AG08396 (cell line): Measurements from ENCODE around the gene DNASE1.

ENCODE experiments used
- DNase-seq: peaks from one replicate; pipeline ENCODE4 v3.0.0; 2012; ENCODE audit warnings: low spot score, mixed read lengths

Gene DNASE1

GRCh38 chr16:3664187-3664896, 9.9 kb downstream of the DNASE1 start:
- DNase-seq: no peak

DNA sequence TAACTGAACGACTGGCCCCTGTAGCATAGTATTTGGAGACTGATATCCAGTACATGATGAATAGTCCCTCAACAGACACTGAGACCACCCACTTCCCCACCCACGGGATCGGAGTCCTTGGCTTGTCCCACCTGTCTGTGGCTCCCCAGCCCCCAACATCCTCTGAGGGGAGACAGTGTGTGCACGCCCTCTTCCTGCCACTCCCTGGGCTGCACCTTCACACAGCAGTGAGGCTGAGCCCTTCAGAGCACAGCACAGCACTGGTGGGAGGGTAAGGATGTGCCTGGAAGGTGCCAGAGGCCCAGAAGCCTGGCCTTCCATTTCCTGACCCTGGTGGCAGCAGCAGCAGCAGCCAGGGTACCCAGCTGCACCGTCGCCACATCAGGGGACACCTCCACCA, 11.0 kb downstream of the DNASE1 start:
- DNase-seq: no peak

DNA sequence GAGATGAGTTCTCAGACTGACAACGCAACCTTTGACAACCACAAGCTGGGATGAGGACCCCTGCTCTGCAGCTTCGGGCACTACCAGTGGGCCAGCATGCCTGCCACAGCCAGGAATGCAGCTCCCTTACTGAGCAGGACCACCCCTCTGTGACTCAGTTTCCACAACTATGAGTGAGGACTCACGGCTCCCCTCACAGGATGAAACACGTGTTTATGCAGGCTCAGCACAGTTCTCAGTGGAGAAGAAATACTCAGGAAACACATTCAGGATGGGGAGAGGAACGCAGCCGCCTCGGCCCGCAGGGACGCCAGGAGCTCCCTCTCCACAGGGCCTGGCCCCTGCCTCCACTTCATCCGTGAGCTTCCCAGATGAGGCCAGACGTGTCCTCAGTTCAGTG, 14.1 kb downstream of the DNASE1 start:
- no peak for DNase-seq

DNA sequence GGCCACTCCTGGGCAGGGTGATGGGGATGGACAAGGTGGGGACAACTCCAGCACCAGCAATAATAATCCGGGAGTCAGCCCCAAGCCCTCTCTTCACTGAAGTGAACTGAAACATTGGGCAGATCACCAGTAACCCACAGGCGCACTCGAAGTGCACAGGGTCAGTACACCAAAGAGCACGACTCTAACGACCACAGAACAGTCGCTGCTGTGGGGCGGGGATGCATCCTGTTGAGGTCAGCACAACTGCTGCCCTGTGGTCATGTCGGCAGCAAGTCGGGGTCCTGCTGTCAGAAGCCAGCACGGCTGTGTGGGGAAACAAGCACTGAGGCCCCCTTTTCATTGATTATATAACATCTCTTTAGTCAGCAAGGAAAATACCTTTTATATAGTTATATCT, 14.6 kb downstream of the DNASE1 start:
- no peak for DNase-seq

GRCh38 chr16:3670711-3671110, 16.2 kb downstream of the DNASE1 start:
- no peak for DNase-seq

DNA sequence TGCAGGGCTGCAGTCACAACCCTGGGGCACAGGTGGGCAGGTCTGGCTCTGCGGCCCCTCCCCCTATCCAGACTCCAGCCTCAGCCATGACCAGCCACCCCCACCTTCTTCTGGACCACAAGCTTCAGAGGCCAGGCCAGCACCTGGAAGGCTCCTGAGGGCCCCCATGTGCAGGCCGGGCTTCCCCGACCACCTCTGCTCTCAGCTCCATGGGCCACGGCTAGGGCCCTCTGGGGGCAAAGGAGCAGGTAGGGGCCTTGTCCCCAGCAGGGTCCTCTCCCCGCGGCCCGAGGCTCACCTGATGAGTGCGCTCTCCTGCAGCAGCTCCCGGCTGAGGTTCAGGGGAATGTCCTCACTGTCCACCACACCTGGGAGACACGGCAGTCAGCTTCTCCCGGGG, 16.9 kb downstream of the DNASE1 start:
- DNase-seq: no peak

- DNase-seq: no peak
These were observed 18.1 kb downstream of the DNASE1 start for GRCh38 chr16:3672571-3673041.

DNA sequence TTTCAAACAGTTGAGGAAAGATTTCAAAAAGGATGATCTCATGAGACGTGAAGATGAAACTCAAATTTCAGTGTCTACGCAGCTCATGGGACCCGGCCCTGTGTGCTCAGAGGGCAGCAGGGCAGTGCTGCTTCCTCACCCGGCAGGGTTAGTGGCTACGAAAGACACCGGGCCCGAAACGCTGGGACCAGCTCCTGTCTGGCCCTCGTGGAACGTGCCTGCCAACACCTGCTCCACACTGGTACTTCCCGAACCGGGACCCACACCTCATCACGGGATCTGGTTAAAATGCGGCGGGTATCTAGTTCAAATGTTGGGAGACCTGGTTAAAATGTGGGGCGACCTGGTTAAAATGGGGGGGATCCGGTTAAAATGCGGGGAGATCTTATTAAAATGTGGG, 18.7 kb downstream of the DNASE1 start:
- no peak for DNase-seq

- DNase-seq: no peak
These were observed 19.3 kb downstream of the DNASE1 start for GRCh38 chr16:3673676-3674377.

- DNase-seq: no peak
These were observed 20.2 kb downstream of the DNASE1 start for GRCh38 chr16:3674513-3675295.

GRCh38 chr16:3675601-3676130, 21.2 kb downstream of the DNASE1 start:
- no peak for DNase-seq

DNA sequence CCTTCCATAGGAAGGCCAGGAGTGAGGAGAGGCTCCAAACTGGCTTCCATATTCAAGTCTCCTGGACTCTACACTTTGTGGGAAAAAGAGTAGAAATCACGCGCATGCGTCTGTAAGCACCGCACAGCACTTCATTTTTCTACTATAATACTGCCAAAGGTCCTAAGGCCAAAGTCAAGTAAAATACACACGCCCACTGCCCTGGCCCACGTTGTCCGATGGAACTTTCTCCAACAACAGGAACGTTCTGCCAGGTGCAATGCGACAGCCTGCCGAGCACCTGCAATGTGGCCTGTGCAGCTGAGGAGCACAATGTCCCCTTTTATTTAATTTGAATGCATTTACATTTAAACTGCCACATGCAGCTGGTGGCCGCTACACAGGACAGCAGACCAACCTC, 23.5 kb downstream of the DNASE1 start:
- no peak for DNase-seq

DNA sequence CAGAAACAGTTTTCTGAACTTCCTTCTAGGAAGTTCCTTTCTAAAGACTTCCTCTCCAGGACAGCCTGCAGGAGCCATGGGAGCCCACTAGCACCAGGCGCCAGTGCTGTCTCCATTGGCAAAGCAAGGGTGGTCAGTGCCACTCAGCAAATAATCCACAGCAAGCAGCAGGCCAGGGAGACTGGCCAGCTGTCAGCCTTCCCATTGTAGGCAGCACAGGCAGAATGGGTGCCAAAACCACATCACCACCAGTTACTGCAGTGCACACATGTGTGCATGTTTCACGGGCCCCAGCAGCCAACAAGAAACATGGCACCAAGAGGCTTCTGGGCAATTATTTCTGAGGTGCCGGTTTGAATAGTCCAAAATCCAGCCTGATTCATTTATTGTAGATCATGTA, 26.7 kb downstream of the DNASE1 start:
- no peak for DNase-seq

DNA sequence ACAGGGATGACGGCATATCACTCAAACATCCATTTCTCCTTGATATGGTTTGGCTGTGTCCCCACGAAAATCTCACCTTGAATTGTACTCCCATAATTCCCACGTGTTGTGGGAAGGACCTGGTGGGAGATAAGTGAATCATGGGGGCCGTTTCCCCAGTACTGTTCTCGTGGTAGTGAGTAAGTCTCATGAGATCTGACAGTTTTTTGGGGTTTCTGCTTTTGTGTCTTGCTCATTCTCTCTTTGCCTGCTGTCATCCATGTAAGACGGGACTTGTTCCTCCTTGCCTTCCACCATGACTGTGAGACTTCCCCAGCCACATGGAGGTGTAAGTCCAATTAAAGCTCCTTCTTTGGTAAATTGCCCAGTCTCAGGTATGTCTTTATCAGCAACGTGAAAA, 32.5 kb downstream of the DNASE1 start:
- DNase-seq: no peak

DNA sequence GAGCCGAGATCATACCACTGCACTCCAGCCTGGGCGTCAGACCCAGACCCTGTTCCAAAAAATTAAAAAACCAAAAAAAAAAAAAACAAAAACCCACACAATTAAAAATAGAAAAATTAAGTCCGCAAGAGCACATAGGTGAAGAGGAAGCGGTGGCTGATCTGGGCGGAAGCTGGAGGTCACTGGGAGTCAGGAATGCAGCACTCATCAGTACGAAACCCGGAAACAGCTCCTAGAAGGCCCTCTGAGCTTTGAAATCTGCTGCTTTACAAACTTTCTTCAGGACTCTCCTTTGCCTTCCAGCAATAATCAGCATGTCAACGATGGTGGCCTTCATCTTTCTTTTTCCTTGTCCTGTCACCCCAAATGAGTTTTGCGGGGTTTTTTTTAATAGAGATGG, 33.3 kb downstream of the DNASE1 start:
- no peak for DNase-seq

- no peak for DNase-seq
These were observed 35.2 kb downstream of the DNASE1 start for GRCh38 chr16:3689731-3690130.

GRCh38 chr16:3690470-3690928, 36.0 kb downstream of the DNASE1 start:
- peak; percentile 95 for DNase-seq

DNA sequence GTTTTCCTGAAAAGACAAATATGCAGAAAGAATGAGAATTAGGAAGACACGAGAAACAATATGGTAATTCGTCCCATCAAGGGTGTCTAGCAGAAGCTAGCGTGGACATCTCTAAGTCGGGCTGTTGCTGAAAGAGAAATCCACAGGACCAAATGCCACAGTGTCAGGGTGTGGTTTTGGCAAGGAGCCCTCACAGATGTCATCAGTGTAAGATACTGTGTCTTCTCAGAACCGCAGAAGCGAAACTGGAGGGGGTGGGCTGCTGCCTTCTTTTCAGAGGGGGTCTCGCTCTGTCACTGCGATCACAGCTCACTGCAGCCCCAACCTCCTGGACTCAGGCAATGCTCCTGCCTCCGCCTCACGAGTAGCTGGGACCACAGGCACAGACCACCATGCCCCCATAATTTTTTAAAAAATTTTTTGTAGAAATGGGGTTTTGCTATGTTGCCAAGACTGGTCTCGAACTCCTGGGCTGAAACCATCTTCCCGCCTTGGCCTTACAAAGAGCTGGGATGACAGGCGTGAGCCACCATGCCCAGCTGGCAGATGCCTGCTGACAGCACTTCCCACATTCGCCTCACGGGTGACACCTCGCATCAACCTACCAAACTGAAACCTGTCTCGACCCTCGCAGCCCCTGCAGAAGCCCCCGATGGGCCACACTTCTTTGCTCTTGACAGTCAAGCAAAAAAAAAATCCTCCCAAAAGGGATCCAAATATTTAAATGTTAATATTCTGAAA, 36.7 kb downstream of the DNASE1 start:
- DNase-seq: no peak

GRCh38 chr16:3691761-3692160, 37.3 kb downstream of the DNASE1 start:
- no peak for DNase-seq

DNA sequence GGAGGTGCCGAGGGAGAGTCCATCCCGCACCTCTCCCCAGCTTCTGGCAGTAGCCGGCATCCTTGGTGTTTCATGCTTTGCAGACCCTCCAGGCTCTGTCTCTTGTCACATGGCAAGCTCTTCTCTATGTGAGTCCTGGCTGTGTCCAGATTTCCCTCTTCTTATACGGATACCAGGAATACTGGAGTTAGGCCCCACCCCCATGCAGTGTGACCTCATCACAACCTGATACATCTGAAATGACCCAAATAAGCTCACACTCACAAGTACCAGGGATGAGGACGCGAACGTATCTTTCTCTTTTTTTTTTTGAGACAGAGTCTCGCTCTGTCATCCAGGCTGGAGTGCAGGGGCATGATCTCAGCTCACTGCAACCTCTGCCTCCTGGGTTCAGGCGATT, 39.6 kb downstream of the DNASE1 start:
- DNase-seq: no peak

DNA sequence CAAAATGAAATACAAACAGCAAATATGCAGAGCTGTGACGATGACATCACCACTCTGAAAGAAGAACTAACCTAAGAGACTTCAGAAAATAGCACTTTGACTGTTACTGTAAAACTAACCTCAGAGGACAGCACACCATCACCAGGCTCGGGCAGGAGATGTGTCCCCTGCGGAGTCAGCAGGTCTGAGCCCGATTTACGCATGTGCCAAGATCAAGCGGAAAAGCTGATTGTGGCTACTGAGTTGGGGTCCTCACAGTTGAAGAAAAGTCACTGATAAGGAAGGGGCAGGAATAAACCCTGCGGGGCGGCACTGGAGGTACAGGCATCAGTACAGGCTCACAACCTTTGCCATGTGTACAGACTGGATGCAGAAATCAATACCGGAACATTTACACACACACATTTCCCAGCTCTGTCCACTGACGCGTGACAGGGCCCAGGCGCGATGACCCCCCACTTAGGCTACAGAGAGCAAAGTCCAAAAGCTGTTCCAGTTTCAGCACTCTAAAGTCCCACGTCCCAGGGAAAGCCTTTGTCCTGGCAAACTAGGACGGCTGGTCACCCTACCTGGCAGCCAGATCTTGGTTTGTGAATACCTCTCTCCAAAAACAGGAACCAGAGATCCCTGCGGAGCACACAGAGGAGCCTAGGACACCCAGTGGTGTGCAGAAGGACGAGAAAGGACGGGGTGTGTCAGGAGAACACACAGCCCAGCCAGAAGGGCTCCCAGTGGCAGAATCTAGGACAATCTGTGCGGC, 41.3 kb downstream of the DNASE1 start:
- no peak for DNase-seq
